ENCODE data around the gene CDK11A. TPM values are rescaled to one million over a fixed set of nuclear protein-coding genes. Genes with fewer than 3 reads are reported as not detected.
"Not testable (repeated sequence)": the region's sequence is repeated elsewhere in the genome, so short reads cannot be mapped to it uniquely, and the experiment has no call there.

The CDK11A gene
- total and polyA plus RNA-seq, 2 of the 8 experiments (the other 6 are each of a cell fraction or from before 2014, with no cell fraction given) = 15.0 to 45.6 TPM

DNA sequence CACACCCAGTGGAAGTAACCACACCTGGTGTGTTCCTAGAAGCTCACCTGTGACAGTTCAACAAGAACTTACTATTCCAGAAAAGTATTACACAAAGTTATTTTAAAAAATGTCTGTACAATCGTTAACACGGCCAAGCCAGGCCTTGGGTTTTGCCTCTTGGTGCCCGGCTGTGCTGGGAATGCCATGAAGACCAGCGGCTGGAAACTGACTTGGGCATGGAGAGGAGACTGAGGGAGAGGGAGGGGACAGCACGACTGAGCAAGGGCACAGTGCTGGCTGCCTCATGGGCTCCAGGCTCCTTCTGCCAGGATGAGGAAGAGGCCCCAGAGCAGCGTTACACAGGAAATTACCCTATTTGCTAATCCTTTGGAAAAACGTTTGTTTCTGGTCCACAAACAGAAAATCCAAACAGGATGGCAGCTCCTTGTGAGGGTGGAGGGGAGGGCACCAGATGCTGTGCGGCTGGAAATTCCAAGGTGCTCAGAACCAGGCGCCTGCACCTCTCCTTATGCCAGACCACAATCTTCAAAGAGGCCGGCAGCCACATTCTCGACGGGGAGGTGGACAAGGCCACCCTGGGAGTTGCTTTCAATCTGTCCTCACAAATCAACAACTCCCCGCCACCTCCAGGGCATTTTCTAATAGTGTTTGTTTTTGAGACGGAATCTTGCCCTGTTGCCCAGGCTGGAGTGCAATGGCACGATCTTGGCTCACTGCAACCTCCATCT, 61.2 kb downstream of the CDK11A start:
- not testable (repeated sequence) for H2BK15ac ChIP-seq (ENCODE audit: low read length); H3K4me2 ChIP-seq (ENCODE audit: insufficient read depth in 1 of 2, low read depth in 2 of 2, low read length in 2 of 2); H2BK5ac ChIP-seq (ENCODE audit: low read depth, low read length); H3K9me3 ChIP-seq (ENCODE audit: insufficient read depth in 2 of 2, low read depth in 1 of 2, low read length in 1 of 2); H2BK120ac ChIP-seq (replicated peaks; ENCODE audit: low read depth, low read length); H3K4ac ChIP-seq (replicated peaks; ENCODE audit: insufficient read length, low read depth, low read length); H3K56ac ChIP-seq (replicated peaks; ENCODE audit: insufficient read length, low read depth, low read length); H2BK20ac ChIP-seq (ENCODE audit: low read length); DNase-seq (ENCODE audit: low read depth in 1 of 2, low spot score in 2 of 2); H4K8ac ChIP-seq (ENCODE audit: extremely low read depth, insufficient read depth, low read length); H4K20me1 ChIP-seq (replicated peaks in 1 of 2; ENCODE audit: control insufficient read depth in 1 of 2, insufficient read depth in 2 of 2, low read length in 2 of 2); H3K79me1 ChIP-seq (ENCODE audit: low read depth, low read length); H2AFZ ChIP-seq (ENCODE audit: low read length); FAIRE-seq; H3K14ac ChIP-seq (ENCODE audit: insufficient read length); H3K9ac ChIP-seq (replicated peaks in 1 of 4; ENCODE audit: extremely low read depth in 1 of 4, low read depth in 3 of 4, low read length in 3 of 4); H3K27ac ChIP-seq (ENCODE audit: low read depth, low read length); H2BK12ac ChIP-seq (ENCODE audit: low read depth, low read length); H2AK5ac ChIP-seq (ENCODE audit: low read depth, low read length); H3K4me1 ChIP-seq (replicated peaks in 1 of 4; ENCODE audit: control insufficient read depth in 3 of 4, insufficient read depth in 4 of 4, low read length in 3 of 4); H3K23ac ChIP-seq (ENCODE audit: insufficient read length); H3K27me3 ChIP-seq (replicated peaks in 1 of 4; ENCODE audit: control insufficient read depth in 3 of 4, extremely low read depth in 1 of 4, insufficient read depth in 3 of 4, low read length in 3 of 4); H3K23me2 ChIP-seq (ENCODE audit: low read depth, low read length); H4K91ac ChIP-seq (replicated peaks; ENCODE audit: insufficient read length, low read length); H4K5ac ChIP-seq (ENCODE audit: insufficient read length, low read depth, low read length); H3K79me2 ChIP-seq (ENCODE audit: control insufficient read depth in 1 of 2, insufficient read depth in 2 of 2, low read length in 2 of 2); H3K18ac ChIP-seq (ENCODE audit: extremely low read depth, low read length); H3K4me3 ChIP-seq (ENCODE audit: extremely low read depth in 1 of 4, insufficient read depth in 2 of 4, low read depth in 3 of 4, low read length in 4 of 4)
- WGBS, 2 experiments (ENCODE audit: extremely low coverage in 1 of 2, insufficient coverage in 1 of 2, insufficient read length in 1 of 2, insufficient replicate concordance in 2 of 2, low coverage in 1 of 2, low lambda C conversion rate in 2 of 2, missing lambda C conversion rate in 1 of 2) = 92% methylated on average over 15 of the region's 15 CpGs; no CpG with 5 or more reads in 1 of the 2 experiments
- H3K36me3 ChIP-seq (ENCODE audit: control insufficient read depth in 2 of 4, insufficient read depth in 4 of 4, low read length in 3 of 4) = peaks cover 0 to 17% (median 8%) of the 10 kb centered on the region in 4 experiments; a peak in 5 of 8 replicates
- POLR2A ChIA-PET (ENCODE audit: partially characterized antibody) = interaction anchor here (0.9 kb wide), 1 partner anchor 65 kb away, joined by 3 read pairs; no protein-coding TSS in a partner anchor
- CTCF ChIA-PET (ENCODE audit: partially characterized antibody) = interaction anchor here (1.7 kb wide), 1 partner anchor 15 kb away, joined by 7 read pairs; no protein-coding TSS in a partner anchor
